ENCODE results near the gene PRG3.
"Not testable (repeated sequence)": the region's sequence is repeated elsewhere in the genome, so short reads cannot be mapped to it uniquely, and the experiment has no call there.

PRG3 gene

GRCh38 chr11:57341250-57341808 is 39.6 kb downstream of the PRG3 start:
- DNase-seq (ENCODE audit: extremely low read depth in 1 of 2, low read depth in 1 of 2): no peak

DNA sequence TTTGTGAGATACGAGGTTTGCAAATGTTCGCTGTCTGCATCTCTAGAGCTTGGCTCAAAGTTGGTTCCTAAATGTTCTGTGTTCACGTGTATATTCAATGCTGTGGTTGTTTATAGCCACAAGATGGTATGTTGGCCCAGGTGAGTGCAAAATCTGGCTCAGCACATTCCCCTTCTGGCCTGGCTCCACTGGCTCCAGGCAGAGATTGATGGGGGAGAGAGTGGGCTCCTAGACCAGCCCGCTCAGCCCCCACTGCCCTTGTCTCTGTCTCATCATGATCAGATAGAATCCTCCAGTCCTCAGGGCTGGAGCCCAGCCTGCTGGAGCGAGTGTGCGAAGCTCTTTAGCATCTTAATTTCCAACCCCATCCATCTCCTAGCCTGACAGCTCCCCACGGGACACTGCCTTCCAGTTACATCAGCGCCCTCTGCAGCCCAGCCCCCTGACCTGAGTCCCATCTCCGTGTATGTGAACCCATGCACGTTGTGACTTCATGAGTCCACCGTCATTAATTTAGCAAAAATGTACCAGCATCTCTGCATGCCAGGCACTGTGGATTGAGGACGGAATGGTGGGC is 40.8 kb downstream of the PRG3 start:
- no peak for DNase-seq (ENCODE audit: extremely low read depth in 1 of 2, low read depth in 1 of 2)

DNA sequence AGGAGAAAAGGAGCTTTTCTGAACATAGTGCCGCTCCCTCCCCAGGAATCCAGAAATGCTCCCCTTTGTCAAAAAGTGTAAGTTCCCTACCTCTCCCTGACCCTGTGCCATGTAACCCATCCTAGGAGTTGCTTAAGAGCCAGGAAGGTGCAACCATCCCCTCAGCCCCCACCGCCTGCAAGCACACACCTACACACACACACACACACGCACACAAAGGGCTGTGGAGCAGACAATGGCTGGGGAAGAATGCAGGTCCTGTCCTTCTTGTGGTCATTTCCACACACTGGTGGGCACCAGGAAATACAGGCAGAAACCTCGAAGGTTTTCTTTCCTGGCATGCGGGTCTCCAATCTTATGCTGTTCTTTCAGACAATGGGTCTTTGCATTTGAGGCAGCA is 41.6 kb downstream of the PRG3 start:
- DNase-seq (ENCODE audit: extremely low read depth in 1 of 2, low read depth in 1 of 2): no peak

DNA sequence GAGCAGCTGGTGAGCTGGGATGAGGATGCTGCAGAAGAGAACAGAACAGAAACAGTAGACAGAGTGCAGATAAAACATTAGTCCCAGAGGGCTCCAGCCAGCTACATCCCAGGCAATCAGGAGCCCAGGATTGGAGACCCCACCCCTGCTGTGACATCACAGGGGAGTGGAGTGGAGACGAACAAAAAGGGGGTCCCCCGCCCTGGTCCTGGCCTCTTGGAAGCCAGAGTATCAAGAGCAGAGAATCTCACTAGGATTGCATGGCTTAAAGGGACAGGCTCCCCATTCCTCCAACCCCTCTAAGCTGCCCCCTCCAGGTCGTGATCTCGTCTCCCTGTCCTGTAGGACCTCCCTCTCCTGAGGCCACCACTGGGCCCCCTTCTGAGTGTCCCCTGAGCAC is 42.8 kb downstream of the PRG3 start, which contains the start of gene P2RX3:
Gene P2RX3, plus strand, starts transcription at position 211 of the 400 bp plus-strand sequence. CDS start 199 bp downstream, outside the sequence.
- DNase-seq (ENCODE audit: extremely low read depth in 1 of 2, low read depth in 1 of 2): no peak

- not testable (repeated sequence) for DNase-seq (ENCODE audit: extremely low read depth in 1 of 2, low read depth in 1 of 2)
Measured at GRCh38 chr11:57336856-57337255, 44.1 kb downstream of the PRG3 start.

DNA sequence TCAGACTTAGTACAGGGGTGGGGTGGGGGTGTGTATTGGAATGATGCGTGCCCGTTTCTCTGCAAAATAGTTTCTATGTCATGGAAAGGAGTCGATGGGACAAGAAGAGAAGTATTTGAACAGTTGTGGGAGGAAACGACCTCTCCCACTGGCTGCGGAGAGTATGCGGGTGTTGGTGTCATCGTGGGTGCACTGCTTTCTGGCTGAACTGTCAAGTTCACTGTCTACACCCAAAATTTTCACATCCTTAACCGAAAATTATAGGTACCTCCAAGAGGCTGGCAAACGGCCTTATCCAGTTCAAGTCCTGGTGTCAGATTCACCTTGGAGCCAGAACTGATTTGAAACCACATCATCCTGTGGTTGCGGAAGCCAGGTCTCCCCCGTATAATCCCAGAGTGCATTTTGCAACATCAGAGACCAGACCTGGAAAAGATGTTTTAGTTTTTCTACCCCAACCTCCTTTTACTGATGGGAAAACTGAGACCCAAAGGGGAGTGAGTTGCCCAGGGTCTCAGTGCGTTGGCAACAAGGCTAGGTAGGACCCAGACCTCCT is 44.8 kb downstream of the PRG3 start:
- DNase-seq (ENCODE audit: extremely low read depth in 1 of 2, low read depth in 1 of 2): no peak

DNA sequence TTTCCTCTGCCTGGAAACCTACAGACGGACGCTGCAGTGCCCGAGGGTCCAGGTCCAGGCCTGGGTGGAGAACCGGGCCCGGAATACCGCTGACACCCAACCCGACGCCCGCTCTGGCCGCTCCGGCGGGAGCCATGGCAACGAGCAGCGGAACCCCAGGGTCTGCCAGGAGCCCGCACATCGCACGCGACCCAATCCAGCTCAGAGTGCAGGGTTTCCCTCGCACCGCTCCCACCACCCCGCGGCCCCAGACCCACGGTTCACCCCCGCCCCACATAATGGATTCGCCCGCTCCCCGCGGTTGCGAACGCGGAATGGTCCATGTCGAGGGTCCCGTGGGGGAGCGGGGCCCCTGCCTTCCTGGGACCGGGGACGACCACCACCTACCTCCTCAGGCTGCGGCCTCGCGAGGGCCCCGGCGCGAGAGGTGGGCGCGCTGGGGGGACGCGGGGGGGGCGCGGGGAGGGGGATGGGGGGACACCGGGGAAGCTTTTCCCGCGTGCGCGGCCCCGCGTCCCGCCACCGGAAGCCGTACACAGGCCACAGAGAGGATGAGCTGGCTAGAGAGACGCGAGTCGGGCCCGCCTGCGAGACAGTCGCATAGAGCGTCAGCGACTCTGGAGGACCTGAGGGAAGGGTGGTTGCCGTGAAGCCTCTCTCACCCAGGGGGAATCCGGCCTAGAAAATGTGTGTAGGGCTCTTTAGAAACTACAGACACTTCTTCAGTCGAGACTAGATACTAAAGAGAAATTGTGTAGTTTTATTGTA is 45.4 kb downstream of the PRG3 start, which contains the start of gene SSRP1:
Gene SSRP1, minus strand, starts transcription at position 550 of the 768 bp plus-strand sequence. CDS start 771 bp downstream, outside the sequence.
- DNase-seq (ENCODE audit: extremely low read depth in 1 of 2, low read depth in 1 of 2): peak; percentile 69 to 87

- no peak for DNase-seq (ENCODE audit: extremely low read depth in 1 of 2, low read depth in 1 of 2)
Measured at GRCh38 chr11:57335023-57335342, 46.0 kb downstream of the PRG3 start.

- no peak for DNase-seq (ENCODE audit: extremely low read depth in 1 of 2, low read depth in 1 of 2)
Measured at GRCh38 chr11:57332694-57333440, 48.1 kb downstream of the PRG3 start.

- no peak for DNase-seq (ENCODE audit: extremely low read depth in 1 of 2, low read depth in 1 of 2)
Measured at GRCh38 chr11:57331720-57332119, 49.2 kb downstream of the PRG3 start.

GRCh38 chr11:57330029-57330428 is 50.9 kb downstream of the PRG3 start:
- DNase-seq (ENCODE audit: extremely low read depth in 1 of 2, low read depth in 1 of 2): no peak

GRCh38 chr11:57327721-57328120 is 53.2 kb downstream of the PRG3 start:
- no peak for DNase-seq (ENCODE audit: extremely low read depth in 1 of 2, low read depth in 1 of 2)

All from stimulated activated CD8-positive, alpha-beta memory T cell treated with anti-CD3 and anti-CD28 coated beads, Interleukin-7, amount 100 ng/mL, for 48 hours (primary cell).